ENCODE measurements around the gene SNX9. TPM values are rescaled to one million over a fixed set of nuclear protein-coding genes. Genes with fewer than 3 reads are reported as not detected.
A peak's percentile ranks its signal among the peaks of the same experiment; 100 is the strongest.

SNX9 gene
- total and polyA plus RNA-seq, 2 of the 8 experiments (the other 6 are each of a cell fraction or from before 2014, with no cell fraction given): 11.8 to 23.2 TPM

DNA sequence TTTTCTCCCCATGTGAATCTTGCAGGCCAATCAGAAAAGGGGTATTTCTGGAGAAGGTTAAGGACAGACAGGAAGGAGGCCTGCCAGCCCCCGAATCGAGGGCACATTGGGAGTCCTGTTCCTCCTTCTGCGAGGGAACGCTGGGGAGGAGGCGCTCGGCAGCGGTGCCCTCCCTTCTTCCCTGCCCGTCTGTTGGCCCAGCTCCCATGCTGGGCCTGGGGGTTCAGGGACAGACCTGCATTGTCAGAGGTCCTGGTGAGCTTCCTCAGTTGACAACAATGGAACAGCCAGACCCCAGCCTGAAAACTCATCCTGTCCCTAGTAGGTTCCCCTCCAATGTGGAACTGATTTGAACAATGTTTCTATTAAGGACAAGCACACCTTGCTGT, 143.5 kb downstream of the SNX9 start:
- Histone ChIP-seq H3K9me3 (ENCODE audit: insufficient read depth in 2 of 2, low read depth in 1 of 2, low read length in 1 of 2) (no peaks in the 10 kb centered on the region), H2BK12ac (ENCODE audit: low read depth, low read length) (no peak overlapping the region), H3K23me2 (ENCODE audit: low read depth, low read length) (no peaks in the 10 kb centered on the region), H3K23ac (ENCODE audit: insufficient read length) (no peak overlapping the region), H2AK5ac (ENCODE audit: low read depth, low read length) (no peak overlapping the region), H3K4me3 (ENCODE audit: extremely low read depth in 1 of 4, insufficient read depth in 2 of 4, low read depth in 3 of 4, low read length in 4 of 4) (no peak overlapping the region), H2BK15ac (ENCODE audit: low read length) (no peak overlapping the region), H3K4me1 (replicated peaks in 1 of 4; ENCODE audit: control insufficient read depth in 3 of 4, insufficient read depth in 4 of 4, low read length in 3 of 4) (peaks cover 2 to 9% (median 6%) of the 10 kb centered on the region in 4 experiments; a peak in 4 of 7 replicates), H2BK5ac (ENCODE audit: low read depth, low read length) (no peak overlapping the region), H3K36me3 (ENCODE audit: control insufficient read depth in 2 of 4, insufficient read depth in 4 of 4, low read length in 3 of 4) (no peaks in the 10 kb centered on the region), H3K4ac (replicated peaks; ENCODE audit: insufficient read length, low read depth, low read length) (no peak overlapping the region), H3K4me2 (ENCODE audit: insufficient read depth in 1 of 2, low read depth in 2 of 2, low read length in 2 of 2) (no peak overlapping the region), H3K79me2 (ENCODE audit: control insufficient read depth in 1 of 2, insufficient read depth in 2 of 2, low read length in 2 of 2) (no peaks in the 10 kb centered on the region), H4K91ac (replicated peaks; ENCODE audit: insufficient read length, low read length) (no peak overlapping the region), H3K14ac (ENCODE audit: insufficient read length) (no peak overlapping the region), H2BK20ac (ENCODE audit: low read length) (peak overlapping the region; percentile 61; the same call in 1 of the 2 replicates), H2BK120ac (replicated peaks; ENCODE audit: low read depth, low read length) (no peak overlapping the region), H3K27me3 (replicated peaks in 1 of 4; ENCODE audit: control insufficient read depth in 3 of 4, extremely low read depth in 1 of 4, insufficient read depth in 3 of 4, low read length in 3 of 4) (no peaks in the 10 kb centered on the region), H4K5ac (ENCODE audit: insufficient read length, low read depth, low read length) (no peak overlapping the region), H3K79me1 (ENCODE audit: low read depth, low read length) (no peaks in the 10 kb centered on the region), H3K18ac (ENCODE audit: extremely low read depth, low read length) (no peak overlapping the region), H4K20me1 (replicated peaks in 1 of 2; ENCODE audit: control insufficient read depth in 1 of 2, insufficient read depth in 2 of 2, low read length in 2 of 2) (no peaks in the 10 kb centered on the region), H3K9ac (replicated peaks in 1 of 4; ENCODE audit: extremely low read depth in 1 of 4, low read depth in 3 of 4, low read length in 3 of 4) (no peak overlapping the region), H3K27ac (ENCODE audit: low read depth, low read length) (no peak overlapping the region), H2AFZ (ENCODE audit: low read length) (no peak overlapping the region), H4K8ac (ENCODE audit: extremely low read depth, insufficient read depth, low read length) (no peak overlapping the region; the same call in 1 of the 2 replicates), H3K56ac (replicated peaks; ENCODE audit: insufficient read length, low read depth, low read length) (no peak overlapping the region)
- 78% methylated on average over 8 of the region's 8 CpGs; no CpG with 5 or more reads in 1 of the 2 experiments for WGBS, 2 experiments (ENCODE audit: extremely low coverage in 1 of 2, insufficient coverage in 1 of 2, insufficient read length in 1 of 2, insufficient replicate concordance in 2 of 2, low coverage in 1 of 2, low lambda C conversion rate in 2 of 2, missing lambda C conversion rate in 1 of 2)
- no peak for DNase-seq (ENCODE audit: low read depth in 1 of 2, low spot score in 2 of 2)
- FAIRE-seq: no peak
- ChIA-PET POLR2A (ENCODE audit: partially characterized antibody) (interaction anchor here (0.6 to 1.5 kb wide), 3 partner anchors 10 to 23 kb away, joined by 3 to 5 read pairs (median 3); no protein-coding TSS in a partner anchor), CTCF (ENCODE audit: partially characterized antibody) (interaction anchor here (0.9 to 2.2 kb wide), 5 partner anchors 9 to 105 kb away, joined by 3 to 8 read pairs (median 4); no protein-coding TSS in a partner anchor)
- TF ChIP-seq CBX5 (IDR thresholded peaks at IDR 0.05; ENCODE audit: low read depth, low read length): no peak
- no peak for TF ChIP-seq RAD21 (IDR thresholded peaks at IDR 0.05 in 1 of 2, conservative IDR thresholded peaks at IDR 0.05 in 1 of 2; ENCODE audit: low read depth in 2 of 2, low read length in 2 of 2)
- TF ChIP-seq JUND (IDR thresholded peaks at IDR 0.05; ENCODE audit: low read length): no peak
- TF ChIP-seq CBX8 (IDR thresholded peaks at IDR 0.05; ENCODE audit: borderline replicate concordance, low read depth, low read length): no peak
- no peak for TF ChIP-seq CTBP2 (IDR thresholded peaks at IDR 0.05; ENCODE audit: borderline replicate concordance, insufficient read depth, insufficient read length, low read length)
- TF ChIP-seq TCF12 (IDR thresholded peaks at IDR 0.05; ENCODE audit: low read depth, low read length): no peak
- no peak for TF ChIP-seq GTF2F1 (IDR thresholded peaks at IDR 0.05; ENCODE audit: borderline replicate concordance, low read depth, low read length)

Measured in H1 (cell line).